HPDE6-E6E7 (cell line): ENCODE measurements around the gene ZFYVE19.

ENCODE experiments used
- DNase-seq: peaks from one replicate; pipeline ENCODE4 v3.0.0; 2011; ENCODE audit warnings: missing footprints; ENCODE audit errors: extremely low spot score

The ZFYVE19 gene

GRCh38 chr15:40807028-40807887, at the start of gene ZFYVE19, which contains the start of gene DNAJC17:
TSS of gene ZFYVE19 (plus strand) at chr15:40807089. CDS start at chr15:40807590, 501 bp downstream.
TSS of gene DNAJC17 (minus strand) at chr15:40807473. CDS start at chr15:40807446, 27 bp downstream.
- DNase-seq: peak; percentile 96

- DNase-seq: no peak
These were observed 46.9 kb upstream of the ZFYVE19 start for GRCh38 chr15:40759961-40760360.

GRCh38 chr15:40762919-40763800, 43.7 kb upstream of the ZFYVE19 start:
- no peak for DNase-seq

GRCh38 chr15:40763801-40764628, 42.9 kb upstream of the ZFYVE19 start, which contains the start of gene GCHFR:
TSS of gene GCHFR (plus strand) at chr15:40764068. CDS start at chr15:40764181, 113 bp downstream.
- no peak for DNase-seq

- no peak for DNase-seq
These were observed 42.2 kb upstream of the ZFYVE19 start for GRCh38 chr15:40764629-40765103.

- DNase-seq: no peak
These were observed 40.6 kb upstream of the ZFYVE19 start for GRCh38 chr15:40766194-40766815.

GRCh38 chr15:40766906-40767837, 39.7 kb upstream of the ZFYVE19 start:
- no peak for DNase-seq

- DNase-seq: no peak
These were observed 38.9 kb upstream of the ZFYVE19 start for GRCh38 chr15:40767838-40768500.

- no peak for DNase-seq
These were observed 38.2 kb upstream of the ZFYVE19 start for GRCh38 chr15:40768521-40769273.

- DNase-seq: peak; percentile 93
These were observed 37.4 kb upstream of the ZFYVE19 start, which contains the start of gene C15orf62 for GRCh38 chr15:40769274-40770146. TSS of gene C15orf62 (plus strand) at chr15:40769980. CDS start at chr15:40770496, 516 bp downstream.

GRCh38 chr15:40770147-40770721, 36.7 kb upstream of the ZFYVE19 start:
- no peak for DNase-seq

GRCh38 chr15:40771242-40771641, 35.6 kb upstream of the ZFYVE19 start:
- no peak for DNase-seq

GRCh38 chr15:40772014-40772413, 34.9 kb upstream of the ZFYVE19 start:
- DNase-seq: no peak

GRCh38 chr15:40773496-40773895, 33.4 kb upstream of the ZFYVE19 start:
- no peak for DNase-seq

GRCh38 chr15:40773902-40774301, 33.0 kb upstream of the ZFYVE19 start:
- no peak for DNase-seq

- no peak for DNase-seq
These were observed 31.9 kb upstream of the ZFYVE19 start for GRCh38 chr15:40775007-40775406.
